GM23248 (cell line): ENCODE measurements around the gene PCYT2. TPM values are rescaled to one million over a fixed set of nuclear protein-coding genes. Genes with fewer than 3 reads are reported as not detected.

Source experiments
- DNase-seq: peaks from one replicate; pipeline ENCODE4 v3.0.0-alpha.2; 2015
- H2AFZ ChIP-seq: fragments of 200-600 bp; sonication (generic); 2 replicates; pipeline ENCODE4 v1.6.1; 2016; ENCODE audit warnings: antibody characterized with exemption
- H3F3A ChIP-seq: fragments of 200-600 bp; sonication (generic); 2 replicates; pipeline ENCODE4 v1.6.1; 2016; ENCODE audit warnings: mild to moderate bottlenecking, antibody characterized with exemption, mixed run types; ENCODE audit not compliant: insufficient read depth
- H3K27ac ChIP-seq: fragments of 200-600 bp; sonication (generic); 2 replicates; pipeline ENCODE4 v1.5.1; 2016; ENCODE audit warnings: mild to moderate bottlenecking
- H3K27me3 ChIP-seq: fragments of 200-600 bp; sonication (generic); replicated peaks from 2 replicates; pipeline ENCODE4 v1.6.1; 2016; ENCODE audit warnings: mild to moderate bottlenecking; ENCODE audit not compliant: insufficient read depth
- H3K36me3 ChIP-seq: fragments of 200-600 bp; sonication (generic); 2 replicates; pipeline ENCODE4 v1.6.1; 2016; ENCODE audit warnings: low read depth, mild to moderate bottlenecking
- H3K4me1 ChIP-seq: fragments of 200-600 bp; sonication (generic); 2 replicates; pipeline ENCODE4 v1.6.1; 2016; ENCODE audit warnings: mild to moderate bottlenecking; ENCODE audit not compliant: insufficient read depth
- H3K4me2 ChIP-seq: fragments of 200-600 bp; sonication (generic); one replicate; pipeline ENCODE4 v1.6.1; 2016; ENCODE audit warnings: mild to moderate bottlenecking; ENCODE audit not compliant: unreplicated experiment
- H3K4me3 ChIP-seq: fragments of 200-600 bp; sonication (generic); 2 replicates; pipeline ENCODE4 v1.5.1; 2016; ENCODE audit warnings: mild to moderate bottlenecking
- H3K79me2 ChIP-seq: fragments of 200-600 bp; sonication (generic); 2 replicates; pipeline ENCODE4 v1.6.1; 2016; ENCODE audit warnings: mild to moderate bottlenecking; ENCODE audit not compliant: insufficient read depth
- H3K9ac ChIP-seq: fragments of 200-600 bp; sonication (generic); 2 replicates; pipeline ENCODE4 v1.6.1; 2016; ENCODE audit warnings: mild to moderate bottlenecking
- H3K9me2 ChIP-seq: fragments of 200-600 bp; sonication (generic); 2 replicates; pipeline ENCODE4 v1.6.1; 2016; ENCODE audit warnings: mixed run types, mild to moderate bottlenecking, moderate library complexity; ENCODE audit not compliant: insufficient read depth
- H3K9me3 ChIP-seq: fragments of 200-600 bp; sonication (generic); one replicate; pipeline ENCODE4 v1.6.1; 2017; ENCODE audit warnings: low read depth
- H4K20me1 ChIP-seq: fragments of 200-600 bp; sonication (generic); 2 replicates; pipeline ENCODE4 v1.6.0; 2016; ENCODE audit not compliant: insufficient read depth
- EZH2 ChIP-seq: fragments of 200-600 bp; sonication (generic); IDR thresholded peaks from 2 replicates; pipeline ENCODE4 v1.6.1; 2018; ENCODE audit warnings: antibody characterized with exemption, mild to moderate bottlenecking; ENCODE audit not compliant: insufficient read depth, poor library complexity, severe bottlenecking
- EZH2phosphoT487 ChIP-seq: fragments of 200-600 bp; sonication (generic); IDR thresholded peaks from 2 replicates; pipeline ENCODE4 v1.6.1; 2018; ENCODE audit warnings: antibody characterized with exemption, moderate library complexity, mild to moderate bottlenecking, low read depth; ENCODE audit not compliant: insufficient read depth
- WGBS, 2 experiments: methylation state at CpG; one replicate each; pipeline ENCODE4 v1.1.6; 2015 to 2017; ENCODE audit warnings: low lambda C conversion rate in 2 of 2, low coverage in 1 of 2; ENCODE audit errors: missing lambda C conversion rate in 2 of 2; 5-methylcytosine and 5-hydroxymethylcytosine counted together
- in situ Hi-C: fragments of 300-500 bp; cut with MboI; formaldehyde crosslinking; loops from 2 replicates; pipeline ENCODE4 v1.15.0; 2020
- polyA plus RNA-seq: library from polyadenylated mRNA; unstranded; fragments of >200 nt; fragmentation: Nextera tagmentation; extraction: Ambion mirVana; gene quantifications from 2 replicates; pipeline ENCODE4 v1.2.1, GENCODE V29; 2016
- total RNA-seq: library from RNA; depleted of rRNA; stranded (reverse); fragments of >200 nt; shearing (Covaris generic); gene quantifications from 2 replicates; pipeline ENCODE4 v1.2.3, GENCODE V29; 2014

PCYT2 gene
- total and polyA plus RNA-seq, 2 experiments from 2014 or later = 25.6 to 36.9 TPM

- H3K9me3 ChIP-seq = no peaks in the 10 kb centered on the region
- H3K9ac ChIP-seq = peak overlapping the region; percentile 98
- no peaks in the 10 kb centered on the region for H3K36me3 ChIP-seq
- DNase-seq = peak; percentile 51
- no peaks in the 10 kb centered on the region for H3K9me2 ChIP-seq
- H3K27ac ChIP-seq = peak overlapping the region; percentile 90
- peak overlapping the region; percentile 95 for H3K4me2 ChIP-seq
- TF ChIP-seq EZH2 (no peak), EZH2phosphoT487 (no peak)
- H4K20me1 ChIP-seq = no peaks in the 10 kb centered on the region
- peaks cover 38% of the 10 kb centered on the region for H3F3A ChIP-seq
- peak overlapping the region; percentile 94 for H3K4me3 ChIP-seq
- 19 to 24% methylated on average over 38 to 44 of the region's 52 CpGs for WGBS, 2 experiments
- no peaks in the 10 kb centered on the region for H3K27me3 ChIP-seq
- no peak overlapping the region for H2AFZ ChIP-seq
- H3K79me2 ChIP-seq = peaks cover 62% of the 10 kb centered on the region
- in situ Hi-C loops = no loop called here
- peaks cover 5% of the 10 kb centered on the region for H3K4me1 ChIP-seq
These were observed 41.7 kb downstream of the PCYT2 start for GRCh38 chr17:81869221-81870130.

GRCh38 chr17:81868674-81869220, 42.5 kb downstream of the PCYT2 start:
- Histone ChIP-seq H2AFZ (no peak overlapping the region), H3K79me2 (peaks cover 68% of the 10 kb centered on the region), H3K4me2 (peak overlapping the region; percentile 95), H3K9me3 (no peaks in the 10 kb centered on the region), H3K4me3 (peak overlapping the region; percentile 94), H3K27me3 (no peaks in the 10 kb centered on the region), H3K9me2 (no peaks in the 10 kb centered on the region), H4K20me1 (no peaks in the 10 kb centered on the region), H3K4me1 (peaks cover 6% of the 10 kb centered on the region), H3F3A (peaks cover 33% of the 10 kb centered on the region), H3K36me3 (no peaks in the 10 kb centered on the region), H3K27ac (peak overlapping the region; percentile 90), H3K9ac (peak overlapping the region; percentile 98; the same call in 1 of the 2 replicates)
- WGBS, 2 experiments = 55 to 77% methylated on average over 17 to 30 of the region's 30 CpGs
- in situ Hi-C loops = no loop called here
- no peak for TF ChIP-seq EZH2
- no peak for TF ChIP-seq EZH2phosphoT487
- DNase-seq = peak; percentile 78

GRCh38 chr17:81867991-81868673, 43.1 kb downstream of the PCYT2 start:
- Histone ChIP-seq H4K20me1 (no peaks in the 10 kb centered on the region), H3F3A (peaks cover 35% of the 10 kb centered on the region), H3K9ac (peak overlapping the region; percentile 44), H3K4me3 (no peak overlapping the region), H3K36me3 (no peaks in the 10 kb centered on the region), H3K4me2 (no peak overlapping the region), H3K4me1 (peaks cover 12% of the 10 kb centered on the region), H3K27me3 (no peaks in the 10 kb centered on the region), H3K9me2 (no peaks in the 10 kb centered on the region), H3K79me2 (peaks cover 68% of the 10 kb centered on the region), H3K27ac (peak overlapping the region; percentile 90), H2AFZ (no peak overlapping the region), H3K9me3 (no peaks in the 10 kb centered on the region)
- no peak for TF ChIP-seq EZH2phosphoT487
- TF ChIP-seq EZH2 = no peak
- in situ Hi-C loops = no loop called here
- 57 to 65% methylated on average over 23 to 24 of the region's 28 CpGs for WGBS, 2 experiments
- DNase-seq = peak; percentile 33

GRCh38 chr17:81867170-81867990, 43.8 kb downstream of the PCYT2 start:
- Histone ChIP-seq H3K79me2 (peaks cover 68% of the 10 kb centered on the region), H3K4me1 (peaks cover 17% of the 10 kb centered on the region), H3K4me3 (no peak overlapping the region), H4K20me1 (no peaks in the 10 kb centered on the region), H3F3A (peaks cover 37% of the 10 kb centered on the region), H3K27ac (peak overlapping the region; percentile 90), H3K9me2 (no peaks in the 10 kb centered on the region), H3K36me3 (no peaks in the 10 kb centered on the region), H3K27me3 (no peaks in the 10 kb centered on the region), H3K4me2 (no peak overlapping the region), H3K9me3 (no peaks in the 10 kb centered on the region), H3K9ac (peak overlapping the region; percentile 44), H2AFZ (no peak overlapping the region)
- in situ Hi-C loops = no loop called here
- peak; percentile 70 for DNase-seq
- 46 to 47% methylated on average over 20 to 23 of the region's 23 CpGs for WGBS, 2 experiments
- TF ChIP-seq EZH2 (no peak), EZH2phosphoT487 (no peak)
